GM18498 (cell line): ENCODE data around the gene TASP1.

Experiments used
- ATAC-seq: cut with Tn5 transposase; IDR thresholded peaks from one replicate; pipeline ENCODE4 v1.9.1; 2021; ENCODE audit warnings: mild to moderate bottlenecking, moderate library complexity; ENCODE audit not compliant: unreplicated experiment

TASP1 gene

DNA sequence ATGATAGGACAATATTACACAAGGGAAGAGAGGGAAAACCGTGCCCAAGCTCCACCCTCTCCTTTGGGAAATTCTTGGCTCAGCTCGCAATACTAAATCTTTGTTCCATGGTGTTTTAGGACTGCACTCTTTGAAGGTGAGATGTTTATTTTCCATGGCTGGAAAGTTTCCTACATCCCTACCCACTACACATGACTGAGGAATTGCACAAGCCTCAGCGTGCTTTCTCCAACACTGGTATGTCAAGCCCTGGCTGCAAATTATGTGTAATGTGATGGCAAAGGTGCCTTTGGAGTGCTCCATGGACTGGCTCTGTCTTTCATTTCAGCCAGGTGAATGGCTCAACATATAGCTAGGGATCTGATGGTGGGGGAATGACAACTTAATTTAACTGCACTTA, 283.3 kb downstream of the TASP1 start:
- no peak for ATAC-seq

GRCh38 chr20:13353261-13353945, 285.3 kb downstream of the TASP1 start:
- no peak for ATAC-seq

- ATAC-seq, result no peak
Observed at GRCh38 chr20:13349235-13349604, 289.5 kb downstream of the TASP1 start.

GRCh38 chr20:13348311-13349234, 290.2 kb downstream of the TASP1 start:
- no peak for ATAC-seq

DNA sequence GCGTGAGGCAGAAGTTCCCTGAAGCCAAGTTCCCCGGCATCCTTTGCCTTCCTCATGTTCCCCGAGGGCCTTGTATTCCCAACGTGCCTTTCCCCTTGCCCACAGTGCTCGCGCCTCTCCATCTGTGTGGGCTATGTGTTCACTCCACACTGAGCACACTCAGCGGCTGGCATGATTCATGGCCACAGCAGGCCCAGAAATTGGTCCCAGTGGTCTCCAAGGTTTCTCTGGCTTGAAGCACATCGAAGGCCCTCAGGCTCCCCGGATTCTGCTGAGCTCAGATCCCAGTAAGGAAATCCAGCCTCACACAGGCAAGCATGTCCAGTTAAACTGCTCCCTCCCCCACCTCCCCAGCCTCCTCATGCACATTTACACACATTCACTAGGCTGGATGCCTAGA, 294.1 kb downstream of the TASP1 start:
- no peak for ATAC-seq

GRCh38 chr20:13342469-13343242, 296.1 kb downstream of the TASP1 start:
- no peak for ATAC-seq

GRCh38 chr20:13341737-13342393, 296.9 kb downstream of the TASP1 start:
- ATAC-seq, result no peak

DNA sequence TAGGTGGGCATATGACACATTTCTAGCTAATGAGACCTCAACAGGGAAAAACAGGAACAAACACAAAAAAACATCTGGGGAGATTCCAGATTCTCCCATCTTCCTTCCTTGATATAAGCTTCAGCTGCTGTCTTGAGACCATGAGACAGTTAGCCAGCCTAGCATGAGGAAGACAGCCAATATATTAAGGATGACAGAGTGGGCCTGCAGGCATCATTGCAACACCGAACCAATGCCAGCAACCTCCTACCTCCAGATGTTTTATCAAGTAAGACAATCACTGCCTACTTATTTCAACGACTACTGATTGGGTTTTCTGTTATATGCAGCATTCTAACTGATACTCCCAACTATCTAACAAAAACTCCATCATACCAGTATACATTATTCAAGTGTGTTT, 298.6 kb downstream of the TASP1 start:
- no peak for ATAC-seq
